Left renal pelvis (tissue), 4 donors: ENCODE measurements around the gene TOP2B. TPM values are rescaled to one million over a fixed set of nuclear protein-coding genes. Genes with fewer than 3 reads are reported as not detected.
A peak's percentile ranks its signal among the peaks of the same experiment; 100 is the strongest.

Experiments used
- DNase-seq, 4 donors: peaks; one replicate each; pipeline ENCODE4 v3.0.0-alpha.2; 2013; ENCODE audit warnings: low read depth in 4 of 4, low spot score in 3 of 4
- polyA plus RNA-seq, 4 donors: library from polyadenylated mRNA; unstranded; fragments of 120-200 nt; gene quantifications; one replicate each; pipeline ENCODE4 v1.2.1, GENCODE V29; 2013; ENCODE audit not compliant: insufficient read length in 4 of 4

Gene TOP2B, protein sequence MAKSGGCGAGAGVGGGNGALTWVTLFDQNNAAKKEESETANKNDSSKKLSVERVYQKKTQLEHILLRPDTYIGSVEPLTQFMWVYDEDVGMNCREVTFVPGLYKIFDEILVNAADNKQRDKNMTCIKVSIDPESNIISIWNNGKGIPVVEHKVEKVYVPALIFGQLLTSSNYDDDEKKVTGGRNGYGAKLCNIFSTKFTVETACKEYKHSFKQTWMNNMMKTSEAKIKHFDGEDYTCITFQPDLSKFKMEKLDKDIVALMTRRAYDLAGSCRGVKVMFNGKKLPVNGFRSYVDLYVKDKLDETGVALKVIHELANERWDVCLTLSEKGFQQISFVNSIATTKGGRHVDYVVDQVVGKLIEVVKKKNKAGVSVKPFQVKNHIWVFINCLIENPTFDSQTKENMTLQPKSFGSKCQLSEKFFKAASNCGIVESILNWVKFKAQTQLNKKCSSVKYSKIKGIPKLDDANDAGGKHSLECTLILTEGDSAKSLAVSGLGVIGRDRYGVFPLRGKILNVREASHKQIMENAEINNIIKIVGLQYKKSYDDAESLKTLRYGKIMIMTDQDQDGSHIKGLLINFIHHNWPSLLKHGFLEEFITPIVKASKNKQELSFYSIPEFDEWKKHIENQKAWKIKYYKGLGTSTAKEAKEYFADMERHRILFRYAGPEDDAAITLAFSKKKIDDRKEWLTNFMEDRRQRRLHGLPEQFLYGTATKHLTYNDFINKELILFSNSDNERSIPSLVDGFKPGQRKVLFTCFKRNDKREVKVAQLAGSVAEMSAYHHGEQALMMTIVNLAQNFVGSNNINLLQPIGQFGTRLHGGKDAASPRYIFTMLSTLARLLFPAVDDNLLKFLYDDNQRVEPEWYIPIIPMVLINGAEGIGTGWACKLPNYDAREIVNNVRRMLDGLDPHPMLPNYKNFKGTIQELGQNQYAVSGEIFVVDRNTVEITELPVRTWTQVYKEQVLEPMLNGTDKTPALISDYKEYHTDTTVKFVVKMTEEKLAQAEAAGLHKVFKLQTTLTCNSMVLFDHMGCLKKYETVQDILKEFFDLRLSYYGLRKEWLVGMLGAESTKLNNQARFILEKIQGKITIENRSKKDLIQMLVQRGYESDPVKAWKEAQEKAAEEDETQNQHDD (N-terminal part only)
- 100 to 1,000 TPM; 269 to 372 (median 314) TPM for polyA plus RNA-seq

DNA sequence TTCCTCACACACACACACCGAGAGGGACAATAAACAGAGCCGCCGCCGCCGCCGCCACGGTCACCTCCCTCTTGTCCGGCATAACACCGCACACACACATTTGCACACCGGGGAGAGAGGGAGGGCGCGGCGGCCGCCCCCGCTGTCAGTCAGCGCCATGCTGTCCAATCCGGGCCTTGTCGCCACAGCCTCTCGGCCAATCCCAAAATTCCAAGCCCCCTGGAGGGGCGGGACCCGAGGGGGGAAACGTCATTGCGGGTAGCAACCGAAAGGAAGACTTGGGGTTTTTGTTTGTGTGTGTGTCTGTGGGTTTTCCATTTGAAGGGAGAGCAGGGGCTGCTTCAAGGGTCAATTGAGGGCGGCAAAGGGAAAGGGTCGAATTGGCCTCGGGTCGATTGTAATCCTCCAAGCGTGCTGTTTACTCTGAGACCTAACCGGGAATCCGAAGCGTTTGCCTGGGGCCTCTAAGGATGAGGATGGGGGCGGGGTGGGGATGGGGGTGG lies at the start of gene TOP2B:
Gene TOP2B (minus strand): TSS at position 96 of the 503 bp plus-strand sequence. CDS start 610 bp downstream, outside the sequence.
- peak; percentile 89 to 95 (median 94) for DNase-seq

DNA sequence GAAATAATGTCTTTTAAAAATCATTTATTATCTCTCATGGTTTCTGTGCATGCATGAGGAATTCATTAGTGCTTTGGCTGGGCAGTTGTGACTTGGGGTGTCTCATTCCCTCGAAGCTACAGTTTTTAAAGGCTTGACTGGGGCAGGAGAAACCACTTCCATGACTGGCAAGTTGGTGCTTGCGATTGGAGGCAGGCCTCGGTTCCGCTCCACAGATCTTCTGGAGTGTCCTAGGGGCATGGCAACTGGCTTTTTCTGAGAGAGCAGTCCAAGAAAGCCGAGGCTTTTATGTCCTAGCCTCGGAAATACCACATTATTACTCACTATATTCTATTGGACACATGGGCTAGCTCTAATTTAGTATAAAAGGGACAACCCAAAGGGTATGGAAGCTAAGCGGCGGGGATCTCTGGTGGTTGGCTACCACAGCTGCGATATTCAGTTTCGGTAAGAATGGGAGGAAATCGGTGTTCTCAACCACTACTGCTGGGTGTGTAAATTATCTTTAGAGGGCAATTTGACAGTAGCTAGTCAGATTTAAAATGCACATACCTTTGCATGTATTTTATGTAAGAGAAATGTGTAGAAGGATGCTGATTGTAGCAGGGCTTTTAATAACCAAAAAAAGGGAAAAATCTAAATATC lies 48.8 kb upstream of the TOP2B start:
- no peak for DNase-seq

DNA sequence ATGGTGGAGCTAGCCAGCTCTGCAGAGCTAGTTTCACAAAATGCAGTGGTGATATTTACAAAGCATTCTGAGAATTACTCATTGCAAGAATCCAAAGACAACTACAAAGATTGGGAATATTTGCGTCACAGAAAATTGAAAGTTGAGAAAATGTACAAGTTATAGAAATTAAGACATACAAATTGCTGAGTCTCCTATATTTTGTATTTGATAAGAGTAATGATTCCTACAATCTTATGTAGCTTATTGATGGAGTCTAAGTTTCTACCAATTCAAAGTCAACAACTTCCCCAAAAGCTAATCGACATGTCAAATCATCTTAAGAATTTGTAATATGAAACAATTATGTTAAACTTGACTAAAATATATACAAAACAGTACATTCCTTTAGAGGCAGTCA lies 46.4 kb upstream of the TOP2B start:
- DNase-seq = no peak

DNA sequence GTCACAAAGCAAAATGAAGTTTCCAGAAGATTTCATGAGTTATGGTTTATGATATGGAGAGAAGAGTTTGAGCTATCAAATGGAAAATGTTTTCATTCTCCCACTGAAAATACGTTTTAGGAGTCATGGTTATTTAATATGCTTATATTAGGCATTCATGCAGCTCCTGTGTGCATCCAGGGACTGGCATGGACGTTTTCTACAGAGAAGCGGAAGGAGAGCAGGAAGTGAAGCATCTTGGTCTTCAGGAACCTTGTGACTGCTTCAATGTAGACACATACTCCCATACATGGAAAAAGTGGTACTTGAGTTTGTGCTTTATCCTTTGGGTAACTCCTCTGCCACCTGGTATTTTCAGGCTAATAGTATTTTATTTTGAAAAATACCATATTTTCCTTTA lies 43.3 kb upstream of the TOP2B start:
- DNase-seq = no peak

DNA sequence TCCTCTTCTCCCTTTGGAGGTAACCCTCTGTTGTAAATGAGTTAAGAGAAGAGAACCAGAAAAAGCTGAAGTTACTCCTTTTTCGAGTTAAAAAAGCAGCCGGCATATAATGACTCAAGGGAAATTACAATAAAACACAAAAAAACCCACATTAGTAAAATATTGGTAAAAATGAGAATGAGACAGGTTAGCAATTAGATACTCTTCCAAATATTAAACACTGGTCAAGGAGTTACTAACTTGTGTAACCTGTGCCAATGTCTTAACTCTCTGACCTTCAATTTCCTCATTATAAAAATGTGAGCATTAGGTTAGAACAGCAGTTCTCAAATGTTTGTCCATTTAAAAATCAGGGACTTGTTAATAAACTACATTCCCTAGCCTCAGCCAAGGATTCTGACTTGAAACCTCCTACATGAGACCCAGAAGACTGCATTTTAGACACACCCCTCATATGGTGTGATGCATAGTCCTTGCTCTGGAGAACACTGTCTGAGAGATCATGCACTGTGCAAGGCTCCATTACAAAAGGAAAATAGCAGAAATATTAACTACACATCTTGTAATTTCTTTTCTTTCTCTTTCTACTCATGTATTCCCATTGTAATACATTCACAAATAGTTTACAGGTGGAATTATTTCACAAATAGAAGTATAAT lies 42.7 kb upstream of the TOP2B start:
- DNase-seq = no peak

DNA sequence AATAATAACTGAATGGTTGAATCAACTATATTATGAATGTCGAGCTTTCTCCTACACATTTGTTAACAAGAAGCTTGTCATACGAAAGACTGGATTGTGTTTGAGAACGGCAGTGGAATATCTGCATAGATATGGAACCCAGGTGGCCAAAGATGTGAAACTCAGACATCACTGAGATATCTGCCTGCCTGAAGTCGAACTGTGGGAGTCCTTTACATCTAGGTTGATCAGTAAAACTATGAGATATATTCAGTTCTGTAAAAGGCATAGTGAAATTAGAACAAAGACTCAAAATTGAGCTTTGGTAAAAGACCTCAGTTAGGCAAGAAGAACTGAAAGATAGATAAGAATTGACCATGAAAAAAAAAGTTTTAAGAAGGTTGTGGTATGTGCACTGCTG lies 41.5 kb upstream of the TOP2B start:
- DNase-seq = no peak

DNA sequence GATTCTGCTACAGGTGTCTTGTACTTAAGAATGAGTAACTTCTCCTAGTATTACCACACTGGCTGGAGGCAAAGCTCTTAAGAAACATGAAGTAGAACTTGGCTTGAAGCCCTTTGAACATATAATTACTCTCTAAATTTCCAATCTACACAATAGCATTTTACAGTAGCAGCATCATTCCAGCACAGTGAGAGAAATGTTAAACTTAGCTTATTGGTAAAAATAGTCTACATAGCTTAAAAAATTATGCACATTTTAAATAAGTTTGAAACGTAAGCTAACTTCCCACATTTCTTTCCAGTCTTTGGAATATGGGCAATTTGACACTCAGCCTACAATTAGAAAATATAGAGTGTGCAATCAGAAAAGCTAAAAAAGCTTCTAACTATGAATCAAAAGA lies 32.8 kb upstream of the TOP2B start:
- DNase-seq = no peak

DNA sequence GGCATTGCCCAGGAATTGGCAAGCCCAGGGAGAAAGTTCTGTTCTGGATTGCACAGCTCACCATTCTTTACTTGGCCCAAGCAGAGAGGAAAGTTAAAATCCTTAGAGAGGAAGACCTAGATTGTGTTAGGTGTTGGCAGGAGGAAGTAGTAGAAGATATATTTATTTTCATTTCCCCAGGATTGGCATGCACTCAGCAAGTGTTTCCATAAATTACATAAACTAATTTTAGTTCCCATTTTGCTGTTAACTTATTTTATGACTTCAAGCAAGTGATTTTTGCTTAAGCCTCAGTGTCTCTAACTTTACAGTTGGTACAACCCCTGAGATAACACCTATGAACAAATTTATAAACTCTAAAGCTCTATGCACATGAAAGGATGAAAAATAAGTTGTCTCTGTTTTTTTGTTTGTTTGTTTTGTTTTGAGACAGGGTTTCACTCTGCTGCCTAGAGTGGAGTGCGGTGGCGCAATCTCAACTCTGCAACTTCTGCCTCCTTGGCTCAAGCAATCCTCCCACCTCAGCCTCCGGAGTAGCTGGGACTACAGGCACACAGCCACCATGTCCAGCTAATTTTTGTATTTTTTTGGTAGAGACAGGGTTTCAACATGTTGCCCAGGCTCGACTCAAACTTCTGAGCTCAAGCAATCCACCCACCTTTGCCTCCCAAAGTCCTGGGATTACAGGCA lies 31.2 kb upstream of the TOP2B start:
- no peak for DNase-seq

DNA sequence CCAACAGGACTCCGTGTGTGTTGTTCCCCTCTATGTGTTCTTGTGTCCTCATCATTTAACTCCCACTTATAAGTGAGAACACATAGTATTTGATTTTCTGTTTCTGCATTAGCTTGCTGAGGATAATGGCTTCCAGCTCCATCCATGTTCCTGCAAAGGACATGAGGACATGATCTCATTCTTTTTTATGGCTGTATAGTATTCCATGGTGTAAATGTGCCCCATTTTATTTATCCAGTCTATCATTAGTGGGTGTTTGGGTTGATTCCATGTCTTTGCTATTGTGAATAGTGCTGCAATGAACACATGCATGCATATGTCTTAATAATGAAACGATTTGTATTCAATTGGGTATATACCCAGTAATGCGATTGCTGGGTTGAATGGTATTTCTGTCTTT lies 28.5 kb upstream of the TOP2B start:
- no peak for DNase-seq

DNA sequence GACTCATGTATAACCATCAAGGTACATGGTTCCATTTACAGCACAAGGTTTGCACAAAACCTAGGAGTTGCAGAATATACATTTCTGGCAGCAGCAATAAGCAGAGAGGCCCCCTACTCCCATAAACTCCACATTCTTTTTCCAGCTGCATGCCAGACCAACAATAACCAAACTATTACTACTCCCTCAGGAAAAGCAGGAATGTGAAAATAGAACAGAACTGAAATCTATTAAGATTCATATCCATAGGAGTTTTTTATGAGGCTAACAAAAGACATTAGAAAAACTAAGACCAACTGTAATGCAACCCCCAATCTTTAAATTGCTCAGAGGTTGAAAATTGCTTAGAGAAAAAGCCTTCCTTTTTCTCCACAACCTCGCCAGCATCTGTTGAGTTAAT lies 27.6 kb upstream of the TOP2B start:
- no peak for DNase-seq

DNA sequence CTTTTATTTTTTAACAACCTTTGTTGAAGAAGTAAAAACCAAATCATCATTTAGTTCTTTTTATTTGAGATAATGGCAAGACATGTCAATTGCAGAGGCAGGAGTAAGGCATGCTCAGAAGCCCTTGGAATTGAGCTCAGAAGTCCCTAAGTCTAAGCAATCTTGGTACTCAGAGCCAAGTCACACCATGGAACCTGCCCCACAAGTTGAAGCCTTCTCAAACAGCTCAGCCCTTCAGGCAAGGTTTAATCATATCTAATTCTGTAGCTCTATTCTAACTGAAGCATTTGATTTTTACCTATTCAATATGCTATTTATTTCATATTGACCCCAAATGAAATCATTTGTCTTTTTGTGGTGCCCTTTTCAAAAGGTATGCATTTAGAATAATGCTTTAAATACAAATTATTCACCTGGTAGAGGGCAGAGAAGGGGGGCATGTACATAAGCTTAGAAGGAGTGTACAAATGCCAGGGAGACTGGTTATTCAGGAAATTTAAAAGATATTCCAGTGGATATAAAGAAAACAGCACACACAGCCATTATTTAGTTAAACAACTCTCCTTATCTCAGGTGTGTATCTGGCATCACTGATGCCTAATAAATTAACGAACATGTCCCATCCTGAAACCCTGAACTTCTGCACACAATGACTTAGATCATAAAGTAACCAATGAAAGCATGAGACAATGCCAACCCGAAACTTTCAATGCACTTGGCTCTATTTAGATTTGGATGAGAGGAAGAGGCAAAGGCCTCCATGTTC lies 26.2 kb upstream of the TOP2B start:
- DNase-seq = no peak

DNA sequence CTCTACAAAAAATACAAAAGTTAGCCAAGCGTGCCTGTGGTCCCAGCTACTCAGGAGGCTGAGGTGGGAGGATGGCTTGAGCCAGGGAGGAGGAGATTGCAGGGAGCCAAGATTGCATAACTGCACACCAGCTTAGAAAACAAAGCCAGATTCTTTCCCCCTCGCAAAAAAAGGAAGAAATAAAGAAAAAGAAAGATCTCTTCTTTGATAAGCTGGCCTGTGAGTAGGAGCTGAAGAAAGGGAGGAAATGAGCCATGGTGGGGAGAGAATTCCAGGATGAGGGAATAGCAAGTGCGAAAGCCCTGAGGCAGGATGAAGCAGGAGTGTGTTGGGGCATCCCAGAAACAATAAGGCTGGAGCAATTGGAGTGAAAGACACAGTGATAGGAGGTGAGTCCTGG lies 24.5 kb upstream of the TOP2B start:
- DNase-seq = no peak

DNA sequence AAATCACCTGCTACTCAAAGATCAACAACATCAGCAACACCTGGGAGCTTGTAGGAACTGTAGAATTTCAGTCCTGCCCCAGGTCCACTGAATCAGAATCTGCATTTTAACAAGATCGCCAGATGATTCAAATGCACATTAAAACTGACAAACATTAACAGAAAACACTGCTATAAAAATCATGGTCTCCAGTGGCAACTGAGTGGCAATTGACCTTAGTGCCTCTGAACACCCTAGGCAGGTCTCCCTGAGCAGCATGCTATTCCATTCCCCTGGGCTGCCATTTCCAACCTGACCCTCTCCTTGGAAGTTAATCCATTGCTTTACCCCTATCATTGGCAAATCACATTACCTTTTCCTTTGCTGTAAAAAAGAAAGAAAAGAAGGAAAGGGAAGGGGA lies 23.0 kb upstream of the TOP2B start:
- DNase-seq = no peak

DNA sequence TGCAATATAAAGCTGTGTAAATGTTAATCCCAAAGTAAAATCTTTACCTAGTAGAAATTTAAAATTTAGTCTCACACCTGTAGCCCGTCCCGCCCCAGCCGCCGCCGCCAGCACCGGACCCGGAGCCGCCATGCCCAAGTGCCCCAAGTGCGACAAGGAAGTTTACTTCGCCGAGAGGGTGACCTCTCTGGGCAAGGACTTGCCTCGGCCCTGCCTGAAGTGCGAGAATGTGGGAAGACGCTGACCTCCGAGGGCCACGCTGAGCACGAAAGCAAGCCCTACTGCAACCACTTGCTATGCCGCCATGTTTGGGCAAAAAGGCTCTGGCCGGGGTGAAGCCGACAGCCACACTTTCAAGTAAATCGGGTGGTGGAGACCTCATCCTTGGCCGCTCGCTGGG lies 22.1 kb upstream of the TOP2B start:
- DNase-seq = no peak

DNA sequence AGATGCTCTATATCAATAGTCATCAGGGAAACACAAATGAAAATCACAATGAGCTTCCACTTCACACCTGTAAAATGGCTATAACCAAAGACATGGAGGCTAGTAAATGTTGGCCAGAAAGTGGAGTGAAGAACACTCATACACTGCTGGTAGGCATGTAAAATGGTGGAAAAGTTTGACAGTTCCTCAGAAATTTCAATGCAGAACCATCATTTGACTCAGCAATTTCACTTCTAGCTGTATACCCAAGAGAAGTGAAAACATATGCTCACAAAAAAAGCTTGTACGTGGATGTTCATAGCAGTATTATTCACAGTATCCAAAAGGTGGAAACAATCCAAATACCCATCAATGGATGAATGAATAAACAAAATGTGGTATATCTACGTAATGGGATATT lies 19.2 kb upstream of the TOP2B start:
- DNase-seq = no peak

DNA sequence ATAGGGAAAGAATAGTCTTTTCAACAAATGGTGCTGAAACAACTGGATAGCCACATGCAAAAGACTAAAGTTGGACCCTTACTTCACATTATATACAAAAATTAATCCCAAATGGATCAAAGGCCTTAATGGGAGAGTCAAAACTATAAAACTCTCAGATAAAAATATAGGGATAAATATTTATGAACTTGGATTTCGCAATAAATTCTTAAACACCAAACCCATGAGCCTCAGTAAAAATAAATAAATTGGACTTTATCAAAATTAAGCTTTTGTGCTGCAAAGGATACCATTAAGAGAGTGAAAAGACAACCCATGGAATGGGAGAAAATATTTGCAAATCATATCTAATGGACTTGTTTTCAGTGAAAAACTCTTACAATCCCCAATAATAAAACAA lies 18.7 kb upstream of the TOP2B start:
- no peak for DNase-seq

DNA sequence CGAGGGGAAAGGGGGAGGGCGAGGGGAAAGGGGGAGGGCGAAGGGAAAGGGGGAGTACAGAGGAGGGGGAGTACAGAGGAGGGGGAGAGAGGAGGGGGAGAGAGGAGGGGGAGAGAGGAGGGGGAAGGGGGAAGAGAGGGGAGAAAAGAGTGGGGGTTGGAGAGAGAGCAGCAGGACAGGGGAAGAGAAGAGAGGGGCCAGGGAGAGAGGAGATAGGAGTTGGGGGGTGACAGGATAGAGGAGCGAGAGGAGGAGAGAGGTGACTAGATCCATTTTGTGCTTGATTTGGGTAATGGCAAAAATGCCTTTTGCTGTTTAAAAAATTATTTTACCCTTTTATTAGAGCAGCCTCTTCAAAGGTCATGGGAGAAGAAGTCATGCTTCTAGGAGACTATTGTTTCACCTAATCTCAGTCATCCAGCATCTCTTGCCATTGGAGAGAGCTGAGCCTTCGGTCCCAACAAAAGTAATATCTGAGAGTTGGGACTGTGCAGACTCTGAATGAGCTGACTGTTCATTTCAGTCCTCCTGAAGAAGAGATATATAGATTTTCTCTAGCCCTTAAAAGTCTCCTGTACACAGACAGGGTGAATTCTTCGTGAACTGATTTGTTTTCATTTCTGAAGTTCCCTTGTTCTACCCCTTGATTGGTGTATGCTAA lies 15.1 kb upstream of the TOP2B start:
- DNase-seq = no peak

DNA sequence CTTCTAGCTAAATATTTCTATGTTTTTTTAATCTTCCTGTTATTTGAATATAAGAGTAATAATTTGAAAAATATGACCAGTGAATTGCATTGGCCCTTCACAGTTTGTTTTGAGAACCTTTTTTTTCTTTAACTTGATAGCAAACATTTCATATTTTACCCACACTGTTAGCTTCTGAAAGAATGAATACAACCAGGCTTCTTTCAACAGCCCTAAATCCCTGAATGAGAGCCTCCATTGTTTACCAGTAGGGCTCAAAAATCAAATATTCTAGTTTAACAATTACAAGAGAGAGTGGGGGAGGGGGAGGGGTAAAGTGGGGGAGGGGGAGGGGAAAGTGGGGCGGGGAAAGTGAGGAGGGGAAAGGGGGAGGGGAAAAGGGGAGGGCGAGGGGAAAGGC lies 14.5 kb upstream of the TOP2B start:
- no peak for DNase-seq
